Liver (tissue), 9 donors: Measurements from ENCODE around the gene DACH1. TPM values are rescaled to one million over a fixed set of nuclear protein-coding genes. Genes with fewer than 3 reads are reported as not detected.

Experiments used
- DNase-seq: peaks from one replicate; pipeline ENCODE4 v3.0.0-alpha.2; 2017; ENCODE audit warnings: low spot score
- H3K27ac ChIP-seq, 2 donors: one replicate each; pipeline ENCODE4 v1.7.0; 2013; ENCODE audit warnings: inconsistent platforms in 2 of 2, low read length in 2 of 2, control low read depth in 1 of 2, low read depth in 1 of 2, mild to moderate bottlenecking in 1 of 2
- H3K27me3 ChIP-seq, 4 donors: one replicate each; pipeline versions ENCODE4 v1.6.1 to v1.7.0; 2013; ENCODE audit warnings: low read length in 3 of 4, inconsistent platforms in 1 of 4, mild to moderate bottlenecking in 1 of 4, moderate library complexity in 1 of 4; ENCODE audit not compliant: control insufficient read depth in 4 of 4, insufficient read depth in 4 of 4
- H3K36me3 ChIP-seq, 4 donors: one replicate each; pipeline versions ENCODE4 v1.6.1 to v1.7.0; 2013; ENCODE audit warnings: low read length in 3 of 4, mild to moderate bottlenecking in 3 of 4, low read depth in 1 of 4, moderate library complexity in 1 of 4; ENCODE audit not compliant: control insufficient read depth in 4 of 4, insufficient read depth in 3 of 4
- H3K4me1 ChIP-seq, 4 donors: one replicate each; pipeline versions ENCODE4 v1.6.1 to v1.7.0; 2013; ENCODE audit warnings: low read length in 3 of 4, mild to moderate bottlenecking in 3 of 4, moderate library complexity in 1 of 4; ENCODE audit not compliant: control insufficient read depth in 4 of 4, insufficient read depth in 4 of 4
- H3K4me3 ChIP-seq, 3 donors: one replicate each; pipeline versions ENCODE4 v1.6.1 to v1.7.0; 2013; ENCODE audit warnings: low read length in 3 of 3, control low read depth in 1 of 3, low read depth in 1 of 3, mild to moderate bottlenecking in 1 of 3
- H3K9ac ChIP-seq, 2 donors: one replicate each; pipeline ENCODE4 v1.7.0; 2013; ENCODE audit warnings: low read length in 2 of 2, mild to moderate bottlenecking in 2 of 2, moderate library complexity in 2 of 2, control low read depth in 1 of 2, low read depth in 1 of 2
- H3K9me3 ChIP-seq, 4 donors: one replicate each; pipeline versions ENCODE4 v1.6.1 to v1.7.0; 2013; ENCODE audit warnings: low read length in 3 of 4; ENCODE audit not compliant: control insufficient read depth in 4 of 4
- EGR1 ChIP-seq, 2 donors: IDR thresholded peaks; 2 replicates each; pipeline ENCODE4 v1.6.1; 2016 to 2018; ENCODE audit warnings: antibody characterized with exemption in 2 of 2, low read depth in 2 of 2
- FOXA1 ChIP-seq: IDR thresholded peaks from 2 replicates; pipeline ENCODE4 v1.6.1; 2016; ENCODE audit warnings: antibody characterized with exemption
- FOXA2 ChIP-seq: IDR thresholded peaks from 2 replicates; pipeline ENCODE4 v1.6.1; 2016; ENCODE audit warnings: antibody characterized with exemption
- GABPA ChIP-seq, 2 donors: IDR thresholded peaks in 1 of 2; conservative IDR thresholded peaks in 1 of 2; 2 replicates each; pipeline ENCODE4 v1.6.1; 2016; ENCODE audit warnings: antibody characterized with exemption in 2 of 2, mild to moderate bottlenecking in 1 of 2, moderate library complexity in 1 of 2
- HNF4A ChIP-seq, 2 donors: conservative IDR thresholded peaks; 2 replicates each; pipeline ENCODE4 v1.6.1; 2016; ENCODE audit warnings: antibody characterized with exemption in 2 of 2, mild to moderate bottlenecking in 2 of 2
- HNF4G ChIP-seq: IDR thresholded peaks from 2 replicates; pipeline ENCODE4 v1.6.1; 2016; ENCODE audit warnings: antibody characterized with exemption
- JUND ChIP-seq, 2 donors: IDR thresholded peaks; 2 replicates each; pipeline ENCODE4 v1.6.1; 2016; ENCODE audit warnings: antibody characterized with exemption in 2 of 2
- NR2F2 ChIP-seq: IDR thresholded peaks from 2 replicates; pipeline ENCODE4 v1.6.1; 2016; ENCODE audit warnings: antibody characterized with exemption
- RAD21 ChIP-seq, 2 donors: IDR thresholded peaks; 2 replicates each; pipeline ENCODE4 v1.6.1; 2016; ENCODE audit warnings: antibody characterized with exemption in 2 of 2, mild to moderate bottlenecking in 2 of 2
- RXRA ChIP-seq, 2 donors: IDR thresholded peaks; 2 replicates each; pipeline ENCODE4 v1.6.1; 2017 to 2018; ENCODE audit warnings: antibody characterized with exemption in 2 of 2, mild to moderate bottlenecking in 1 of 2
- SP1 ChIP-seq: IDR thresholded peaks from 2 replicates; pipeline ENCODE4 v1.6.1; 2018; ENCODE audit warnings: antibody characterized with exemption, mild to moderate bottlenecking
- TAF1 ChIP-seq: conservative IDR thresholded peaks from 2 replicates; pipeline ENCODE4 v1.6.1; 2016; ENCODE audit warnings: antibody characterized with exemption, mild to moderate bottlenecking
- YY1 ChIP-seq: IDR thresholded peaks from 2 replicates; pipeline ENCODE4 v1.6.1; 2016; ENCODE audit warnings: antibody characterized with exemption, mild to moderate bottlenecking
- WGBS: extraction: QIAGEN DNeasy Blood & Tissue Kit; methylation state at CpG from one replicate; pipeline ENCODE4 v1.1.7; 2013; 5-methylcytosine and 5-hydroxymethylcytosine counted together
- polyA plus RNA-seq, 2 donors: library from polyadenylated mRNA; stranded (reverse) in 1 of 2; unstranded in 1 of 2; fragments of 200-250 nt in 1 of 2; fragments of >200 nt in 1 of 2; fragmentation: Nextera tagmentation in 1 of 2; extraction: Ambion mirVana in 1 of 2; gene quantifications; one replicate each; pipeline versions ENCODE4 v1.2.1 to v1.2.3, GENCODE V29; 2013 to 2015
- total RNA-seq, 2 donors: library from RNA; depleted of rRNA; stranded (reverse); fragments of >200 nt; gene quantifications; one replicate each; pipeline ENCODE4 v1.2.3, GENCODE V29; 2014
- TF ChIP-seq, protein P1 (sequence below): IDR thresholded peaks from 2 replicates; pipeline ENCODE4 v1.6.1; 2016; ENCODE audit warnings: antibody characterized with exemption, mild to moderate bottlenecking
- TF ChIP-seq, protein P2 (sequence below): IDR thresholded peaks from 2 replicates; pipeline ENCODE4 v1.6.1; 2016; ENCODE audit warnings: antibody characterized with exemption
- TF ChIP-seq, protein P3 (sequence below): IDR thresholded peaks from 2 replicates; pipeline ENCODE4 v1.6.1; 2016; ENCODE audit warnings: antibody characterized with exemption
- TF ChIP-seq, protein P4 (sequence below): IDR thresholded peaks from 2 replicates; pipeline ENCODE4 v1.6.1; 2016; ENCODE audit warnings: antibody characterized with exemption
- TF ChIP-seq, protein P5 (sequence below): fragments of 150-350 bp; IDR thresholded peaks from 2 replicates; pipeline ENCODE4 v1.5.1; 2017; ENCODE audit warnings: improper control_type of control experiment, low read depth, low read length; ENCODE audit not compliant: missing input control
- donor health status: healthy.
- donor health status: healthy.
- donor health status: healthy.
- donor health status: healthy.
- donor health status: healthy.

DACH1 gene
- total and polyA plus RNA-seq, 4 donors, result 0.28 to 1.9 (median 0.77) TPM

DNA sequence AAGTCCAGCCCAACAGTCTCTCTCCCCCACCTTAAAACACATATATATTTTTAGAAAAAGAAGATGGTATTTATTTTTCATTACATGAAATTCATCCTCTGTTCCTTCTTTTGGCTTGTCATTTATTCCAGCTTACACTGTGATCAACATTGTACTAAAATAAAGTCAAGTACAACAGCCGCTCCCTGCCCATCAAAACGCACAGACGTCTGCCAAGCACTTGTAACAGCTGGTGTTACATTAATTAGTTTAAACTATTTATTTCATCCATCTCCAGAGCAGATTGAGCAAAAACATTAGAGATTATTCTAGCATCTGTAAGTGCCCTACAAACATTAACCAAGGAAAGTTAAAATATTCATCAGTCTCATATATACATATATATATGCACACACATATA, 350.5 kb downstream of the DACH1 start:
- H3K27me3 ChIP-seq, result no peaks in the 10 kb centered on the region

DNA sequence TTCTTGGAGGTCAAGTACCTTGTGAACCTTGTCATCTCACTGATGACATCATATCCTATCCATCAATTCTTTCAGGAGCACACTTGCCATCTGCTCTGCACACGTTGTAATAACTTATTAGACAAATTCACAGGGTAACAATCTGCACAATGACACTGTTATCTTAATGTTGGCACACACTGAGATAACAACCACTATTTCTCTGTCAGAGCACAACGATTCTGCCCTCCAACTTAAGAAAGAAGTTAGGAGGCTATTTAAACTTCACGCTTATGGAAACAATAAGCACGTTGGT, 351.3 kb downstream of the DACH1 start:
- H3K36me3 ChIP-seq, result no peaks in the 10 kb centered on the region
- WGBS, result 31% methylated on average over 4 of the region's 4 CpGs
- TF ChIP-seq EGR1 (IDR thresholded peaks at IDR 0.05; ENCODE audit: low read depth in 2 of 2) (no peak), YY1 (no peak), NR2F2 (no peak), FOXA2 (no peak), HNF4G (no peak), SP1 (no peak)
- TF ChIP-seq, protein P1, sequence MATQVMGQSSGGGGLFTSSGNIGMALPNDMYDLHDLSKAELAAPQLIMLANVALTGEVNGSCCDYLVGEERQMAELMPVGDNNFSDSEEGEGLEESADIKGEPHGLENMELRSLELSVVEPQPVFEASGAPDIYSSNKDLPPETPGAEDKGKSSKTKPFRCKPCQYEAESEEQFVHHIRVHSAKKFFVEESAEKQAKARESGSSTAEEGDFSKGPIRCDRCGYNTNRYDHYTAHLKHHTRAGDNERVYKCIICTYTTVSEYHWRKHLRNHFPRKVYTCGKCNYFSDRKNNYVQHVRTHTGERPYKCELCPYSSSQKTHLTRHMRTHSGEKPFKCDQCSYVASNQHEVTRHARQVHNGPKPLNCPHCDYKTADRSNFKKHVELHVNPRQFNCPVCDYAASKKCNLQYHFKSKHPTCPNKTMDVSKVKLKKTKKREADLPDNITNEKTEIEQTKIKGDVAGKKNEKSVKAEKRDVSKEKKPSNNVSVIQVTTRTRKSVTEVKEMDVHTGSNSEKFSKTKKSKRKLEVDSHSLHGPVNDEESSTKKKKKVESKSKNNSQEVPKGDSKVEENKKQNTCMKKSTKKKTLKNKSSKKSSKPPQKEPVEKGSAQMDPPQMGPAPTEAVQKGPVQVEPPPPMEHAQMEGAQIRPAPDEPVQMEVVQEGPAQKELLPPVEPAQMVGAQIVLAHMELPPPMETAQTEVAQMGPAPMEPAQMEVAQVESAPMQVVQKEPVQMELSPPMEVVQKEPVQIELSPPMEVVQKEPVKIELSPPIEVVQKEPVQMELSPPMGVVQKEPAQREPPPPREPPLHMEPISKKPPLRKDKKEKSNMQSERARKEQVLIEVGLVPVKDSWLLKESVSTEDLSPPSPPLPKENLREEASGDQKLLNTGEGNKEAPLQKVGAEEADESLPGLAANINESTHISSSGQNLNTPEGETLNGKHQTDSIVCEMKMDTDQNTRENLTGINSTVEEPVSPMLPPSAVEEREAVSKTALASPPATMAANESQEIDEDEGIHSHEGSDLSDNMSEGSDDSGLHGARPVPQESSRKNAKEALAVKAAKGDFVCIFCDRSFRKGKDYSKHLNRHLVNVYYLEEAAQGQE, result no peak
- TF ChIP-seq, protein P2, sequence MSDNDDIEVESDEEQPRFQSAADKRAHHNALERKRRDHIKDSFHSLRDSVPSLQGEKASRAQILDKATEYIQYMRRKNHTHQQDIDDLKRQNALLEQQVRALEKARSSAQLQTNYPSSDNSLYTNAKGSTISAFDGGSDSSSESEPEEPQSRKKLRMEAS, result no peak
- TF ChIP-seq, protein P3, sequence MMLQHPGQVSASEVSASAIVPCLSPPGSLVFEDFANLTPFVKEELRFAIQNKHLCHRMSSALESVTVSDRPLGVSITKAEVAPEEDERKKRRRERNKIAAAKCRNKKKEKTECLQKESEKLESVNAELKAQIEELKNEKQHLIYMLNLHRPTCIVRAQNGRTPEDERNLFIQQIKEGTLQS, result no peak

More for the DNA sequence above, 350.5 kb downstream of the DACH1 start:
- no peaks in the 10 kb centered on the region for H3K4me1 ChIP-seq
- no peak for TF ChIP-seq FOXA1
- TF ChIP-seq, protein P4, sequence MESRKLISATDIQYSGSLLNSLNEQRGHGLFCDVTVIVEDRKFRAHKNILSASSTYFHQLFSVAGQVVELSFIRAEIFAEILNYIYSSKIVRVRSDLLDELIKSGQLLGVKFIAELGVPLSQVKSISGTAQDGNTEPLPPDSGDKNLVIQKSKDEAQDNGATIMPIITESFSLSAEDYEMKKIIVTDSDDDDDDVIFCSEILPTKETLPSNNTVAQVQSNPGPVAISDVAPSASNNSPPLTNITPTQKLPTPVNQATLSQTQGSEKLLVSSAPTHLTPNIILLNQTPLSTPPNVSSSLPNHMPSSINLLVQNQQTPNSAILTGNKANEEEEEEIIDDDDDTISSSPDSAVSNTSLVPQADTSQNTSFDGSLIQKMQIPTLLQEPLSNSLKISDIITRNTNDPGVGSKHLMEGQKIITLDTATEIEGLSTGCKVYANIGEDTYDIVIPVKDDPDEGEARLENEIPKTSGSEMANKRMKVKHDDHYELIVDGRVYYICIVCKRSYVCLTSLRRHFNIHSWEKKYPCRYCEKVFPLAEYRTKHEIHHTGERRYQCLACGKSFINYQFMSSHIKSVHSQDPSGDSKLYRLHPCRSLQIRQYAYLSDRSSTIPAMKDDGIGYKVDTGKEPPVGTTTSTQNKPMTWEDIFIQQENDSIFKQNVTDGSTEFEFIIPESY, result no peak
- no peak for TF ChIP-seq SP1
- TF ChIP-seq, protein P3, result no peak
- no peak for TF ChIP-seq YY1
- TF ChIP-seq JUND (IDR thresholded peaks at IDR 0.05), result no peak
- TF ChIP-seq TAF1, result no peak
- TF ChIP-seq HNF4G, result no peak
- TF ChIP-seq, protein P5, sequence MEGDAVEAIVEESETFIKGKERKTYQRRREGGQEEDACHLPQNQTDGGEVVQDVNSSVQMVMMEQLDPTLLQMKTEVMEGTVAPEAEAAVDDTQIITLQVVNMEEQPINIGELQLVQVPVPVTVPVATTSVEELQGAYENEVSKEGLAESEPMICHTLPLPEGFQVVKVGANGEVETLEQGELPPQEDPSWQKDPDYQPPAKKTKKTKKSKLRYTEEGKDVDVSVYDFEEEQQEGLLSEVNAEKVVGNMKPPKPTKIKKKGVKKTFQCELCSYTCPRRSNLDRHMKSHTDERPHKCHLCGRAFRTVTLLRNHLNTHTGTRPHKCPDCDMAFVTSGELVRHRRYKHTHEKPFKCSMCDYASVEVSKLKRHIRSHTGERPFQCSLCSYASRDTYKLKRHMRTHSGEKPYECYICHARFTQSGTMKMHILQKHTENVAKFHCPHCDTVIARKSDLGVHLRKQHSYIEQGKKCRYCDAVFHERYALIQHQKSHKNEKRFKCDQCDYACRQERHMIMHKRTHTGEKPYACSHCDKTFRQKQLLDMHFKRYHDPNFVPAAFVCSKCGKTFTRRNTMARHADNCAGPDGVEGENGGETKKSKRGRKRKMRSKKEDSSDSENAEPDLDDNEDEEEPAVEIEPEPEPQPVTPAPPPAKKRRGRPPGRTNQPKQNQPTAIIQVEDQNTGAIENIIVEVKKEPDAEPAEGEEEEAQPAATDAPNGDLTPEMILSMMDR, result no peak
- TF ChIP-seq GABPA (IDR thresholded peaks at IDR 0.05 in 1 of 2, conservative IDR thresholded peaks at IDR 0.05 in 1 of 2), result no peak
- no peak for TF ChIP-seq RXRA (IDR thresholded peaks at IDR 0.05)
- TF ChIP-seq FOXA2, result no peak
- TF ChIP-seq HNF4A (conservative IDR thresholded peaks at IDR 0.05), result no peak
- no peak for TF ChIP-seq NR2F2
- TF ChIP-seq RAD21 (IDR thresholded peaks at IDR 0.05), result no peak
- no peak for TF ChIP-seq EGR1 (IDR thresholded peaks at IDR 0.05; ENCODE audit: low read depth in 2 of 2)
- TF ChIP-seq, protein P2, result no peak
- TF ChIP-seq, protein P1, result no peak
- DNase-seq, result no peak
- H3K36me3 ChIP-seq, result no peaks in the 10 kb centered on the region
- H3K9ac ChIP-seq, result no peak overlapping the region
- WGBS, result 73% methylated on average over 3 of the region's 3 CpGs
- no peak overlapping the region for H3K27ac ChIP-seq
- no peaks in the 10 kb centered on the region for H3K9me3 ChIP-seq
- H3K4me3 ChIP-seq, result no peak overlapping the region

More for the DNA sequence above, 351.3 kb downstream of the DACH1 start:
- Histone ChIP-seq H3K9me3 (no peaks in the 10 kb centered on the region), H3K27me3 (no peaks in the 10 kb centered on the region), H3K27ac (no peak overlapping the region), H3K4me3 (no peak overlapping the region), H3K4me1 (no peaks in the 10 kb centered on the region), H3K9ac (no peak overlapping the region)
- DNase-seq, result no peak
